ENCODE data around the gene MED17.
"Not testable (repeated sequence)": the region's sequence is repeated elsewhere in the genome, so short reads cannot be mapped to it uniquely, and the experiment has no call there.

Gene MED17

DNA sequence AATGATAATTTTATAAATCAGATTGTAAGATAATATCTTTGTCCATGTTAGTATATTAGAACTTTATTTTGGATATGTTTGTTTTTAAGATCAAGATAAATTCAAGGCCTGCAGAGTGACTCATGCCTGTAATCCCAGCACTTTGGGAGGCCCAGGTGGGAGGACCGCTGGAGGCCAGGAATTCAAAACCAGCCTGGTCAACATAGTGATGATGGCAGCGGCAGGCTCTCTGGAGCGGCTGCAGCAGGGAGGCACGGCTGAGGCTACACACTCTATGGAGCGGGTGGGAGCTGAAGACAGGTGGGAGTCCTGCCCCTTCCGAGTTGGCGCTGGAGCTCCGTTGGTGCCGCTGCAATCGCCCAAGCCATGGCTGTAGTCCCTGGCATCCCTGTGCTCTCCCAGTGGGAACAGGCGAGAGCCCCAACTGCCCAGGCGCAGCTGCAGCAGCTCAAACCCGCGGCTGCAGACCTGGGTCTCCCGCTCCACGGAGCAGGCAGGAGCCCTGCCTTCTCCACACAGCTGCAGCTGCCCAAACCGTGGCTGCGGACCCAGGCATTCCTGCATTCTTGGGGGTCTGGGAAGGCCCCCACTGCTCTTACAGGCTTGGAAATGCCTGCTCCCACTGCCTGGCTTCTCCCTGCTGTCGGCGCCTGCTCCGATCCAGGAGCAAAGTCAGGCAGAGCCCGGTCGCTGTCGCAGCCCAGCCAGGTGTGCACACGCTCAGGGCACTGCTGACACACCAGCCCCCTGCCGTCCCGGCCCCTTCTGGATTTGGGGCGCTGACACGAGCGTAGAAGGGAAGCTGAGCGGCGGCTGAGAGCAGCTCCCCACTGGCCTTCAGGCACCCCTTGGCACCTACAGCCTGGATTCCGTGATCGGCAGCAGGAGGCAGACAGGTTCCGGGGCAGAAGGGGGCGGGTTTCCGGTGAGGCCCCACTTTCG lies 25.9 kb upstream of the MED17 start:
- DNase-seq (ENCODE audit: low spot score), result no peak

GRCh38 chr11:93759123-93759522 lies 25.0 kb upstream of the MED17 start:
- DNase-seq (ENCODE audit: low spot score), result not testable (repeated sequence)

DNA sequence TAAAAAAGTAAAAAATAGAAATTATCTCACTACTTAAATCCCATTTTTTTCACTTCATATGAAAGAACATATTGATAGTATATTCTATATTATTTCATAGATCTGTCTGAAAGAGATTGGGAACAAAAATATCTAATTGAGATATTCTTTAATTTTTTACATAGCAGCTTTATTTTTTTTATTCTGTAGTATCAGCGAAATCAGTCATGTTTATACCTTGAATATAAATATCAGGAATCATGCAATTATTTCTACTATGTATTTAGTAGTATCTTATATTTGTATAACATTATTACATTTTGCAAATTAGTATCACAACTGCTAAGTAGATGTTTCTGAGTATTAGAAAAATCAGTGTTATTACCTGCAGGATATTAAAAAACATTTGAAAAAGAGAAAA lies 22.2 kb upstream of the MED17 start:
- DNase-seq (ENCODE audit: low spot score), result no peak

DNA sequence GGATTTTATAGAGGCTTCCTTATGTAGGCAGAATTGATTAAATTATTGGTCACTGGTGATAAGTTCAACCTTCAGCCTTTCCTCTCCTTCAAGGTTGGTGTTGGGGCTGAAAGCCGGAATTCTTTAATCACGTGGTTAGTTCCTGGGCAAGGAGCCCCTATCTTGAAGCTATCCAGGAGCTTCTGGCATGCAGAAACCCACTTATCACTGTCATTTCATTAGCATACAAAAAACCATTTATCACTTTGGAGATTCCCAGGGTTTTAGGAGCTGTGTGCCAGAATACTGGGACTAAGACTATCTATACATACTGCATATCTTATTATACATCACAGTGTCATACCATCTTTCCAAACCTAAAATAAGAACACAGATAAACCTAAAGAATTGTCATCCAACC lies 18.5 kb upstream of the MED17 start:
- DNase-seq (ENCODE audit: low spot score), result no peak

GRCh38 chr11:93766504-93766903 lies 17.6 kb upstream of the MED17 start:
- no peak for DNase-seq (ENCODE audit: low spot score)

DNA sequence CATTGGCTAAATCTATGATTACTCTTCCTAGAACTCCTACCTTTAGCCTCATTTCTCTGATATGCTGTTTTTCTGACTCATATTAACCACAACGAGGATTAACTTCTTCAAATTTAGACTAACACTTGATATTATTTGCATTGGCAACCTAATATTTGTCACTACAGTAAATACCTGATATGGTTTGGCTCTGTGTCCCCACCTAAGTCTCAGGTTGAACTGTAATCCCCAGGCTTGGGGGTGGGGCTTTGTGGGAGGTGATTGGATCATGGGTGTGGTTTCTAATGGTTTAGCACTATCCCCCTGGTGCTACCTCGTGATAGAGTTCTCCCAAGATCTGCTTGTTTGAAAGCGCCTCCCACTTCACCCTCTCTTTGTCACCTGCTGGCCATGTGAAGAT lies 17.1 kb upstream of the MED17 start:
- DNase-seq (ENCODE audit: low spot score), result no peak

DNA sequence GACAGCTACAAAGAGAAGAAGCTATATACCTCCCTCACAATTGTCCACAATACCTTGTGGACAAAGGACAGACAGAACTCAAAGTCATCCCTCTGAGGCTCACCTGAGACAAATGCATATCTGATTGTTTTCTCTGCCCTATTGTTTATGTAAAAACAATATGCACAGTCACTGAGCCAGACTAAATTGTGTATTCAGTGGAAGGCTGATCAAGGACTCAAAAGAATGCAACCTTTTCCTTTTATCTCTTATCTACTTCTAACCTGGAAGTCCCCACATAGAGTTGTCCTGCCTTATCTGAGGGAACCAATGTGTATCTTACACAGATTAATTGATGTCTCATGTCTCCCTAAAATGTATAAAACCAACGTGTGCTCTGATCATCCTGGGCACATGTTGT lies 13.9 kb upstream of the MED17 start:
- no peak for DNase-seq (ENCODE audit: low spot score)

DNA sequence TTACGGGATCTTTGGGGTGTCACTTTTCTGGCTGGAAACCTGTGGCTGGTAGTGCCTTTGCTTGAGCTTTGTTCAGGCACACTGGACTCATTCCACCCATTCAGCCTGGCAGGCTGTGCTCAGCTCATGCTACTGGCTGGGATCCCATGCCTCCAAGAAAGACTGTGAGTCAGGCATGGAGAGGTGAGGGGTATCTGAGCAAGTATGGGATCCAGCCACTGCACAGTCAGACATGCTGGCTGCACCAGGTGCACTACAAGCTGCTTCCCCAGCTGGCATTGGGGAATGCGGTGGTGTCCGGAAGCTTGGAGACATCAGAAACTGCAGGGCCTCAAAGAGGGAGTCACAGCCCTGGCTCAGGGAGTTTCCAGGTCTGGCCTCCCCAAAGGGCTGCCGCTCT lies 12.0 kb upstream of the MED17 start:
- no peak for DNase-seq (ENCODE audit: low spot score)

DNA sequence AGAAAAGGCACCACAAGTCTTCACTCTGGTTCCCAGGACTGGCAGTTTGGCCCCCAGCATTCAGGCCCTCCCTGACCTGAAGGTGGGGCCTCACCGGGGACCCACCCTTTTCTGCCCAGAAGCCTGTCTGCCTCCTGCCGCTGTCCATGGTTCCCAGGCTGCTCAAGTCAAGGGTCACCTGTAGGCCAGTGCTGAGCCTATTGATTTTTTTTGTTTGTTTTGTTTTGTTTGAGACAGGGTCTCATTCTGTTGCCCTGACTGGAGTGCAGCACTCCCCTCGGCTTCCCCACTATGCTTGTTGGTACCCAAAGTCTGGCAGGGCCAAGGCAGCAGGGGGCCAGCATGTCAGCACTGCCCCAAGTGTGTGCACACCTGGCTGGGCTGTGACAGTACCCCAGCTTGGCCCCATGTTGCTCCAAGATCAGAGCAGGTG lies 11.0 kb upstream of the MED17 start:
- DNase-seq (ENCODE audit: low spot score), result no peak

DNA sequence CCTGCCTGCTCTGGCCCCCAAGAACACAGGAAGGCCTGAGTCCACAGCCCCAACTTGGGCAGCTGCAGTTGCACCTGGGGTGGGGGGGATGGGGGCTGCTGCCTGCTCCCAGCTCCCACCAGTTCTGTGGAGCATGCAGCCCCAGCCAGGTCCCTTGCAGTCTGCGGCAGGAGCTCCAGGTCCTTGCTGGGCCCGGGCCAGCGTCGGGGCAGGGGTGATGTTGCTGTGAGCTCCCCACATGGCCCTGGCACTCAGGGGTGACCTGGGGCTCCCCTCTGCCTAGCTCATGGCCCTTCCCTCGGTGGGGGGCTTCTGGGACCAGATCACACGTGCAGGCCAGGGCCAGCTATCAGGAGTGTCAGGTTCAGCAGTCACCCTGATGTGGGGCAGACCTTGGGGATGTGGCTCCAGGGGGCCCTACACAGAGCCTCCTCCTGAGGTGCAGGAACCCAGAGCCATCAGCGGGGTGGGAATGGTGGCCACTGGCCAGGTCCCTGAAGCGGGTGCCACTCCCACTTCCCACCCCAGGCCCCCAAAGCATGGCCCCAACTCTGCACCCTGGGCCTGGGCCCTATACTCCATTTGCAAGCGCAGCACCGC lies 10.4 kb upstream of the MED17 start:
- no peak for DNase-seq (ENCODE audit: low spot score)

GRCh38 chr11:93774560-93774959 lies 9.5 kb upstream of the MED17 start:
- not testable (repeated sequence) for DNase-seq (ENCODE audit: low spot score)

DNA sequence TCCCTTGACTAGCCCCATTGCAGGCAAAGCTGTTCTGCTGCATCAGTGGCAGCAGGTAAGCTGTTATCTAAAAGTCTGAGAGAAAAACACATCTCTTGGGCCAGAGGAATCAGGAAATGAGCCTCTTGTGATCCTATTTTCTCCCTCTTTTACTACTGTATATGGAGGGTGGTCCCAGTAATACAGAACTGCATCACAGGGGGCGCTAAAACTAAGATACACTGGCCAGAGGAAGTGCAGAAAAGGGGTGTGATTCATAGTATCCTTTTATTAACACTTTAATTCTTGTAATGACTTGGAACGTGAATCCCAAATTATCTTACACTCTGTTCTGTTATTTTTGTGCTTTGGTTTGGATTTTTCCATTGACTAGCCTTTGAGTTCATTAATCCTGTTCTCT lies 8.8 kb upstream of the MED17 start:
- DNase-seq (ENCODE audit: low spot score), result no peak

DNA sequence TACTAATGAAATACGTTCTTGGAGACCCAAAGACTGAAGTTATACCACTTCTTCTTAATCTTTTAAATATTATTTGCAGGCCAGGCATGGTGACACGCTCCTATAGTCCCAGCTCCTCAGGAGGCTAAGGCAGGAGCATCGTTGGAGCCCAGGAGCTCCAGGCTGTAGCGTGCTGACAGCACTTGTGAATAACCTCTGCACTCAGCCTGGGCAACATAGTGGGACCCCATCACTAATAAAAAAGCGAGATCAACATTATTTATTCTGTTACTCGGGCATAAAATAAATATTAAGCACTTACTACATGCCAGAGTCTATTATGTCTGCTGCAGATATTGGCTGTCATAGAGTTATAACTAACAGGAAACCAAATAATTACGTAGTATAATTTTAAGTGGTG lies 720 bp upstream of the MED17 start:
- DNase-seq (ENCODE audit: low spot score), result peak; percentile 2

- DNase-seq (ENCODE audit: low spot score), result no peak
Measured at GRCh38 chr11:93783765-93784144, 327 bp upstream of the MED17 start.

- no peak for DNase-seq (ENCODE audit: low spot score)
Measured at GRCh38 chr11:93784935-93785360, 866 bp downstream of the MED17 start.

GRCh38 chr11:93791493-93791892 lies 7.4 kb downstream of the MED17 start:
- DNase-seq (ENCODE audit: low spot score), result no peak

DNA sequence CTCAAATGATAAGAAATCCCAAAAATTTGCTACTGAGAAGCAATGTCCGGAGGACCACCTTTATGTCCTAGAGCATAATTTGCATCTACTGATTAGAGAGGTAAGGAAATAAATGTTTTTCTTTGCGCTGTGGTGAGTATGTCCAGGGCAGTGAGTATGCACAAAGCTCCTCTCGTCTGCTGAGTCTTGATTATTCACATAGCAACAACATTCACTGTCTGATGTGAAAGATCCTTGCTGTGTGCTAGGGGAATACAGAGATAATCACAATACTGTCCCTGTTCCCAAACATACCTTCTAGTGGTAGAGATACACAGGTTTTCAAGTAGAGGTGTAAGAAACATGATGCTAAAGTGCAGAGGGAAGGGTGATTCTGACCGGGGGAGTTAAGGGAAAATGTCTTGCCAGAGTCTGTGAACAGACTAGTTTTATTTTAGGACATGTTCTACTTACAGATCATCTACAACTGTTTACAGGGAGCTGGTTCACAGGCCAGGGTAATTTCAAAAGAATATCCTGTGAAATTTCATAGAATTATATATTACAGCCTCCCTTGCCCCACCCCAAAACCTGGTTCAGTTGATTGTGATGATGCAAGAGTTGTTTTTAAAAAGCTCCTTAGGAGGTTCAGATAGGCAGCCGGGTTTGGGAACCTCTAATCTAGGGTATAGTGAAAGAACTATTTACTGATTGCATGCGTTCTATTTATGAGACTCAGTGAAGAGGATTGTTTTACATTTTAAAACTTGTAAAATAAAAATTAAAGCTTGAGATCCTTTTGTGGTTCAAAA lies 12.6 kb downstream of the MED17 start:
- no peak for DNase-seq (ENCODE audit: low spot score)

DNA sequence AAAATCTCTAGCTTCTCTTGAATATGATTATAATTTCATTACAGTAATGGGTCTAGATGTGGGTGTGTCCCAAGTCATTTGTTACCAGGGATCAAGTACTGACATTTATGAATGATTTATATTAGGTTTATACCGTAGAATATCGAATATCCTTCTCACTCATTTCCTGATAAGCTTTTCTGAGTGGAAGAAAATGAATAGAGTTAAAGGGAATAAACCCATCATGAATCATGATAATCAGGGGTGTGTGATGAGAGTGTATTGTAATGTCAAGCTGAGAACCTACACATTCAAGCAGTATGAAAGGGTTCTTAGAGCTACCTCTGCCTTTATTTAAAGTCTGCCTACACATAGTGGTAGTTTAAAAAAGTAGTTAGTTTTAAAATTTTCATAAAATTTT lies 17.3 kb downstream of the MED17 start:
- no peak for DNase-seq (ENCODE audit: low spot score)

GRCh38 chr11:93804879-93805278 lies 20.8 kb downstream of the MED17 start:
- no peak for DNase-seq (ENCODE audit: low spot score)

DNA sequence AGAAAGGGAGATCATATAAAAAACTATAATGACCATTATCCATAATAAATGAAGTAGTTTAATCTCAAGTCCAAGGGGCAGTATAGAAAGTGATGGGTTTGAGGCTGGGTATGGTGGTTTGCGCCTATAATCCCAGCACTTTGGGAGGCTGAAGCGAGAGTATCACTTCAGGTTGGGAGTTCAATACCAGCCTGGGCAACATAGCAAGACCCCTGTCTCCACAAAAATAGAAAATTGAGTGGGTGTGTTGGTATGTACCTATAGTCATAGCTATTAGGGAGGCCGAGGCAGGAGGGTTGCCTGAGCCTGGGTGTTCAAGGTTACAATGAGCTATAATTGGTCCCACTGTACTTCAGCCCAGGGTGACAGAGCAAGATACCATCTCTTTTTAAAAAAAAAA lies 23.9 kb downstream of the MED17 start:
- no peak for DNase-seq (ENCODE audit: low spot score)

DNA sequence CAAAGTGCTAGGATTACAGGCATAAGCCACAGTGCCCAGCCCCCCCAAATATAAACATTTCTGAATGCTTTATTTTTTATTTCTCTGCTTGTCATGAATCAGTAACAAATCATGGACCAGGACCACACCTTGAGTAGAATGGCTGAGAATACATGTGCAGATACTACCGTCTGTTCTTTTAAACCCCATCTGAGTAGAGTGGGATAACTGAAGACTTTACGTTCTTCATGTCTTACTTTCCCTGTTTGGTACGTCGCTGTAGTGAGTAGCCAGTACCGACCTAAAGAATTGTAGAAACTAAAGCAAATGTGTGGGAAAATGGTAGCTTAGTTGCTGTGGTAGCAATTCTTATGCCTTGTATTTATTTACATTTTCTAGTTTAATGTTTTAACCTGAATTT lies 29.9 kb downstream of the MED17 start:
- DNase-seq (ENCODE audit: low spot score), result no peak

GRCh38 chr11:93814966-93815633 lies 31.0 kb downstream of the MED17 start:
- DNase-seq (ENCODE audit: low spot score), result no peak
